IMR-90 (cell line): ENCODE results near the gene COLGALT1. TPM values are rescaled to one million over a fixed set of nuclear protein-coding genes. Genes with fewer than 3 reads are reported as not detected.

Source experiments
- ATAC-seq: fragments of 200-7000 bp; cut with Tn5 transposase; 2 replicates; pipeline ENCODE4 v1.9.1; 2020; ENCODE audit warnings: low read depth, mild to moderate bottlenecking, moderate library complexity
- BruUV-seq: library from RNA; stranded (reverse); fragments of 400-500 nt; replicated peaks from 2 replicates; lab custom pipeline; 2021; lab: Mats Ljungman, UMichigan
- CTCF ChIA-PET: fragments of 300-600 bp; formaldehyde crosslinking; extraction: SDS; loops from one replicate; lab custom pipeline; 2021; ENCODE audit warnings: antibody characterized with exemption; lab: Yijun Ruan, JAX
- POLR2A ChIA-PET: fragments of 300-600 bp; sonication (Branson Sonifier 250); formaldehyde crosslinking; loops from one replicate; lab custom pipeline; 2022; ENCODE audit warnings: antibody characterized with exemption; ENCODE audit not compliant: unreplicated experiment; lab: Charles Lee
- DNase-seq: peaks from one replicate; pipeline ENCODE4 v3.0.0; 2013
- H2AFZ ChIP-seq: replicated peaks from 2 replicates; pipeline ENCODE3; 2013; ENCODE audit warnings: low read length, mild to moderate bottlenecking; ENCODE audit not compliant: poor library complexity
- H2AK5ac ChIP-seq: 2 replicates; pipeline ENCODE4 v1.6.1; 2013; ENCODE audit warnings: low read depth, low read length, inconsistent platforms
- H2AK9ac ChIP-seq: replicated peaks from 2 replicates; pipeline ENCODE3; 2013; ENCODE audit warnings: mild to moderate bottlenecking, low read depth, low read length, moderate library complexity; ENCODE audit not compliant: poor library complexity
- H2BK120ac ChIP-seq: 2 replicates; pipeline ENCODE4 v1.6.1; 2013; ENCODE audit warnings: low read depth, low read length, inconsistent platforms
- H2BK15ac ChIP-seq: 3 replicates; pipeline ENCODE4 v1.6.1; 2013; ENCODE audit warnings: low read depth, low read length, inconsistent platforms
- H2BK20ac ChIP-seq: 2 replicates; pipeline ENCODE4 v1.6.1; 2013; ENCODE audit warnings: low read depth, mild to moderate bottlenecking, inconsistent platforms, low read length, moderate library complexity
- H2BK5ac ChIP-seq: 2 replicates; pipeline ENCODE4 v1.6.1; 2013; ENCODE audit warnings: mild to moderate bottlenecking, low read depth, low read length, inconsistent platforms; ENCODE audit not compliant: poor library complexity, severe bottlenecking
- H3K14ac ChIP-seq: replicated peaks from 2 replicates; pipeline ENCODE4 v1.6.1; 2013; ENCODE audit warnings: low read depth, low read length, inconsistent platforms
- H3K18ac ChIP-seq: 2 replicates; pipeline ENCODE4 v1.6.1; 2013; ENCODE audit warnings: low read depth, low read length, control low read depth
- H3K23ac ChIP-seq: 2 replicates; pipeline ENCODE4 v1.6.1; 2013; ENCODE audit warnings: low read depth, low read length, inconsistent platforms
- H3K27ac ChIP-seq: 2 replicates; pipeline ENCODE4 v1.5.1; 2013; ENCODE audit warnings: mild to moderate bottlenecking, control low read depth, low read length; ENCODE audit not compliant: insufficient read depth
- H3K27me3 ChIP-seq: 2 replicates; pipeline ENCODE4 v1.6.1; 2013; ENCODE audit warnings: low read length; ENCODE audit not compliant: control insufficient read depth, insufficient read depth
- H3K36me3 ChIP-seq: 2 replicates; pipeline ENCODE4 v1.6.1; 2013; ENCODE audit warnings: low read length, mixed read lengths; ENCODE audit not compliant: control insufficient read depth, insufficient read depth
- H3K4ac ChIP-seq: 2 replicates; pipeline ENCODE4 v1.6.1; 2013; ENCODE audit warnings: low read depth, low read length, inconsistent platforms
- H3K4me1 ChIP-seq: 2 replicates; pipeline ENCODE4 v1.6.1; 2013; ENCODE audit warnings: low read length, mixed read lengths; ENCODE audit not compliant: control insufficient read depth, insufficient read depth
- H3K4me2 ChIP-seq: 2 replicates; pipeline ENCODE4 v1.6.1; 2013; ENCODE audit warnings: low read depth, mild to moderate bottlenecking, control low read depth, low read length, moderate library complexity
- H3K4me3 ChIP-seq: 2 replicates; pipeline ENCODE4 v1.5.1; 2013; ENCODE audit warnings: low read depth, mild to moderate bottlenecking, control low read depth, low read length, moderate library complexity; ENCODE audit not compliant: insufficient read depth
- H3K56ac ChIP-seq: 2 replicates; pipeline ENCODE4 v1.6.1; 2013; ENCODE audit warnings: low read length, inconsistent platforms; ENCODE audit not compliant: insufficient read depth; ENCODE audit errors: extremely low read depth
- H3K79me1 ChIP-seq, 2 experiments: 2 replicates each; pipeline ENCODE4 v1.6.1; 2013; ENCODE audit warnings: low read length in 2 of 2, inconsistent platforms in 1 of 2, low read depth in 1 of 2
- H3K9ac ChIP-seq: 2 replicates; pipeline ENCODE4 v1.6.1; 2013; ENCODE audit warnings: low read depth, low read length, control low read depth
- H3K9me1 ChIP-seq: 2 replicates; pipeline ENCODE4 v1.6.1; 2013; ENCODE audit warnings: low read length, inconsistent platforms; ENCODE audit not compliant: insufficient read depth
- H3K9me3 ChIP-seq: 2 replicates; pipeline ENCODE4 v1.6.1; 2013; ENCODE audit warnings: low read length; ENCODE audit not compliant: control insufficient read depth, insufficient read depth
- H4K20me1 ChIP-seq: 2 replicates; pipeline ENCODE4 v1.6.1; 2013; ENCODE audit warnings: low read length, inconsistent platforms; ENCODE audit not compliant: insufficient read depth
- H4K5ac ChIP-seq: 2 replicates; pipeline ENCODE4 v1.6.1; 2013; ENCODE audit warnings: mild to moderate bottlenecking, low read depth, low read length, control low read depth
- H4K8ac ChIP-seq, 2 experiments: 2 replicates each; pipeline ENCODE4 v1.6.1; 2013; ENCODE audit warnings: low read depth in 2 of 2, low read length in 2 of 2, control low read depth in 1 of 2, inconsistent platforms in 1 of 2
- H4K91ac ChIP-seq: 2 replicates; pipeline ENCODE4 v1.6.1; 2013; ENCODE audit warnings: low read depth, low read length, inconsistent platforms; ENCODE audit not compliant: insufficient read depth
- BHLHE40 ChIP-seq: fragments of 150-350 bp; IDR thresholded peaks from 2 replicates; pipeline ENCODE4 v1.6.1; 2016; ENCODE audit warnings: mild to moderate bottlenecking, low read depth, low read length
- CHD1 ChIP-seq: IDR thresholded peaks from 2 replicates; pipeline ENCODE4 v1.6.1; 2012; ENCODE audit warnings: low read depth, low read length, improper control_type of control experiment
- FOS ChIP-seq: fragments of 150-350 bp; IDR thresholded peaks from 2 replicates; pipeline ENCODE4 v1.6.1; 2016; ENCODE audit warnings: low read depth, low read length
- MAZ ChIP-seq: IDR thresholded peaks from 2 replicates; pipeline ENCODE4 v1.6.1; 2012; ENCODE audit warnings: low read depth, mild to moderate bottlenecking, low read length, improper control_type of control experiment, moderate library complexity, borderline replicate concordance
- MXI1 ChIP-seq: IDR thresholded peaks from 2 replicates; pipeline ENCODE4 v1.6.1; 2012; ENCODE audit warnings: low read depth, mild to moderate bottlenecking, low read length, moderate library complexity, borderline replicate concordance
- NFE2L2 ChIP-seq: fragments of 150-350 bp; IDR thresholded peaks from 2 replicates; pipeline ENCODE4 v1.6.1; 2016; ENCODE audit warnings: low read depth, mild to moderate bottlenecking, low read length
- RCOR1 ChIP-seq: IDR thresholded peaks from 2 replicates; pipeline ENCODE4 v1.6.1; 2012; ENCODE audit warnings: mild to moderate bottlenecking, low read length, improper control_type of control experiment; ENCODE audit not compliant: insufficient replicate concordance
- RFX5 ChIP-seq: IDR thresholded peaks from 2 replicates; pipeline ENCODE4 v1.8.0; 2012; ENCODE audit warnings: low read depth, mild to moderate bottlenecking, low read length, moderate library complexity
- WGBS, 2 experiments: methylation state at CpG; one replicate each; pipeline versions ENCODE4 v1.1.5 to v1.1.7; 2013; ENCODE audit warnings: missing lambda C conversion rate in 2 of 2; ENCODE audit not compliant: insufficient read length in 1 of 2; ENCODE audit errors: extremely low coverage in 2 of 2; 5-methylcytosine and 5-hydroxymethylcytosine counted together
- dilution Hi-C: fragments of 300-500 bp; cut with HindIII; formaldehyde crosslinking; loops from one replicate; pipeline ENCODE4 v1.14.3; 2018; ENCODE audit warnings: low sequenced_read_pairs; ENCODE audit not compliant: unreplicated experiment
- in situ Hi-C: fragments of 300-500 bp; cut with MboI; formaldehyde crosslinking; loops from 3 replicates; pipeline ENCODE4 v1.14.3; 2019; ENCODE audit warnings: low sequenced_read_pairs, inconsistent platforms, mixed read lengths
- intact Hi-C: fragments of 100-400 bp; cut with micrococcal nuclease; formaldehyde crosslinking; loops from 2 replicates; pipeline ENCODE4 v1.10.0; 2022
- polyA plus RNA-seq, 3 experiments: library from polyadenylated mRNA; depleted of rRNA; stranded (reverse); fragments of >200 nt; gene quantifications; 2 replicates each; pipeline ENCODE4 v1.2.3, GENCODE V29; 2012; ENCODE audit warnings: low replicate concordance in 1 of 3
- total RNA-seq: library from RNA; depleted of rRNA; stranded (reverse); fragments of >200 nt; gene quantifications from 2 replicates; pipeline ENCODE4 v1.2.3, GENCODE V29; 2012
- TF ChIP-seq, protein P1 (sequence below): fragments of 150-350 bp; IDR thresholded peaks from 2 replicates; pipeline ENCODE4 v1.6.1; 2016; ENCODE audit warnings: low read depth, mild to moderate bottlenecking, low read length, moderate library complexity, borderline replicate concordance
- TF ChIP-seq, protein P2 (sequence below): conservative IDR thresholded peaks from 2 replicates; pipeline ENCODE4 v1.5.1; 2012; ENCODE audit warnings: mild to moderate bottlenecking, low read depth, low read length, improper control_type of control experiment

The COLGALT1 gene
- total and polyA plus RNA-seq, 2 of the 4 experiments (the other 2 are of a cell fraction): 77.1 to 117 TPM

DNA sequence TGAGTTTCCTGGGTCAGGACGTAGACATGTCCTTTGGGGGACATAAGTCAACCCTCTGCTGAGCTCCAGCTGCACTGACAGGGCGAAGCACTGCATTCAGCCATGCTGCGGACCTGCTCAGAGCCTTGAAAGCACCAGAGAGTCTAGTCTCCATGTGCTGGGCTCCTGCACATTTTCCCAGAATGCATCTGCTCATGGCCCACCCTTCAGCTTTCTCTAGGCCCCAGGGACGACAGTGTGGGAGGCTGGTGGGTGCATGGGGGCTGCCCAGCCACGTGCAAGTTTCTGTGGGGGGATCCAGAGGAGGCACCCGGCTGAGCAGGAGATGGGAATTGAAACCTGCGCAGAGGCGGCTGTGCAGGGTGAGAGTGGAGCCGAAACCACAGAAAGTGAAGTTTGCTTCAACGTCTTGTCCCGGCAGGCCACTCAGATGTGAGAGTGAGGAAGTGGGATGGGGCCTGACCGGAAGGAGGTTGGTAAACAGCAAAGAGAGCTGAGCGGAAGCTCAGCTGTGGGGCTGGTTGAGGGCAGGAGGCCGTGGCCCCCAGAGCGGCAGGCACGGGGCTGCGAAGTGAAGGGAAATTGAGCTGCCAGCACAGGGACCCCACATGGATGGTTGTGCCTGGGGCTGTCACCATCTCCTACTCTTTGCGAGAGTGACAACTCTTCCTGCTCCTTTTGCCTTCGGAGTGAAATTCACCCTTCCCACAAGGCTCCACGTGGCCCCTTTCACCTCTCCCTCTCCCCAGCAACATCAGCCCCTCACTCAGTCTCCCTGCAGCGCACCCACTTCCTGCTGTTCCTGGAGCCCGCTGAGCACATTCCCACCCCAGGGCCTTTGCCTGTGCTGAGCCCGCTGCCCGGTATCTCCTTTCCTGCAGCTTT, 32.2 kb upstream of the COLGALT1 start:
- H3K18ac ChIP-seq: no peak overlapping the region
- H4K5ac ChIP-seq: no peak overlapping the region
- no peak overlapping the region for H3K4me2 ChIP-seq
- H2AFZ ChIP-seq: peak overlapping the region; percentile 53
- H3K4ac ChIP-seq: no peak overlapping the region
- ATAC-seq (no peak; the same call in 1 of the 2 replicates), DNase-seq (no peak)
- H3K9ac ChIP-seq: no peak overlapping the region
- no peak overlapping the region for H2BK120ac ChIP-seq
- no peaks in the 10 kb centered on the region for H3K79me1 ChIP-seq
- dilution Hi-C loops (no loop called here), in situ Hi-C loops (no loop called here), intact Hi-C loops (no loop called here)
- H2BK15ac ChIP-seq: no peak overlapping the region
- no peak overlapping the region for H3K14ac ChIP-seq
- H2BK20ac ChIP-seq: no peak overlapping the region
- TF ChIP-seq NFE2L2 (no peak), FOS (no peak), MAZ (no peak), BHLHE40 (no peak), RFX5 (no peak), CHD1 (no peak), MXI1 (no peak), RCOR1 (no peak)
- TF ChIP-seq, protein P1, sequence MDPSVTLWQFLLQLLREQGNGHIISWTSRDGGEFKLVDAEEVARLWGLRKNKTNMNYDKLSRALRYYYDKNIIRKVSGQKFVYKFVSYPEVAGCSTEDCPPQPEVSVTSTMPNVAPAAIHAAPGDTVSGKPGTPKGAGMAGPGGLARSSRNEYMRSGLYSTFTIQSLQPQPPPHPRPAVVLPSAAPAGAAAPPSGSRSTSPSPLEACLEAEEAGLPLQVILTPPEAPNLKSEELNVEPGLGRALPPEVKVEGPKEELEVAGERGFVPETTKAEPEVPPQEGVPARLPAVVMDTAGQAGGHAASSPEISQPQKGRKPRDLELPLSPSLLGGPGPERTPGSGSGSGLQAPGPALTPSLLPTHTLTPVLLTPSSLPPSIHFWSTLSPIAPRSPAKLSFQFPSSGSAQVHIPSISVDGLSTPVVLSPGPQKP: no peak
- TF ChIP-seq, protein P2, sequence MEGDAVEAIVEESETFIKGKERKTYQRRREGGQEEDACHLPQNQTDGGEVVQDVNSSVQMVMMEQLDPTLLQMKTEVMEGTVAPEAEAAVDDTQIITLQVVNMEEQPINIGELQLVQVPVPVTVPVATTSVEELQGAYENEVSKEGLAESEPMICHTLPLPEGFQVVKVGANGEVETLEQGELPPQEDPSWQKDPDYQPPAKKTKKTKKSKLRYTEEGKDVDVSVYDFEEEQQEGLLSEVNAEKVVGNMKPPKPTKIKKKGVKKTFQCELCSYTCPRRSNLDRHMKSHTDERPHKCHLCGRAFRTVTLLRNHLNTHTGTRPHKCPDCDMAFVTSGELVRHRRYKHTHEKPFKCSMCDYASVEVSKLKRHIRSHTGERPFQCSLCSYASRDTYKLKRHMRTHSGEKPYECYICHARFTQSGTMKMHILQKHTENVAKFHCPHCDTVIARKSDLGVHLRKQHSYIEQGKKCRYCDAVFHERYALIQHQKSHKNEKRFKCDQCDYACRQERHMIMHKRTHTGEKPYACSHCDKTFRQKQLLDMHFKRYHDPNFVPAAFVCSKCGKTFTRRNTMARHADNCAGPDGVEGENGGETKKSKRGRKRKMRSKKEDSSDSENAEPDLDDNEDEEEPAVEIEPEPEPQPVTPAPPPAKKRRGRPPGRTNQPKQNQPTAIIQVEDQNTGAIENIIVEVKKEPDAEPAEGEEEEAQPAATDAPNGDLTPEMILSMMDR: no peak
- no peaks in the 10 kb centered on the region for H3K9me1 ChIP-seq
- ChIA-PET CTCF (no interaction called here), POLR2A (interaction anchor here (0.5 to 0.6 kb wide), 2 partner anchors 379 to 770 kb away, joined by 3 to 17 read pairs; no protein-coding TSS in a partner anchor)
- H3K9me3 ChIP-seq: peaks cover 9% of the 10 kb centered on the region
- H3K4me1 ChIP-seq: no peaks in the 10 kb centered on the region
- H3K27ac ChIP-seq: no peak overlapping the region
- no peak overlapping the region for H2AK9ac ChIP-seq
- no peaks in the 10 kb centered on the region for H4K20me1 ChIP-seq
- H4K8ac ChIP-seq: no peak overlapping the region; a peak in 2 of 4 replicates
- 67% methylated on average over 12 of the region's 24 CpGs; no CpG with 5 or more reads in 1 of the 2 experiments for WGBS, 2 experiments
- peaks cover 15% of the 10 kb centered on the region; the same call in 1 of the 2 replicates for H3K36me3 ChIP-seq
- H3K23ac ChIP-seq: no peak overlapping the region
- no peak overlapping the region for H2BK5ac ChIP-seq
- H3K27me3 ChIP-seq: no peaks in the 10 kb centered on the region
- H4K91ac ChIP-seq: no peak overlapping the region; the same call in 1 of the 2 replicates
- BruUV-seq: no TSS peak
- no peak overlapping the region for H3K56ac ChIP-seq
- H3K4me3 ChIP-seq: no peak overlapping the region
- H2AK5ac ChIP-seq: no peak overlapping the region
